Peyer's patch (tissue), 4 donors: Measurements from ENCODE around the gene CEP68. TPM values are rescaled to one million over a fixed set of nuclear protein-coding genes. Genes with fewer than 3 reads are reported as not detected.

Source experiments
- DNase-seq, 3 donors: peaks; one replicate each; pipeline ENCODE4 v3.0.0-alpha.2; 2017 to 2019
- H3K27ac ChIP-seq, 4 donors: fragments of 200-600 bp; sonication (generic); one replicate each; pipeline ENCODE4 v1.5.1; 2016 to 2019
- H3K27me3 ChIP-seq, 2 donors: fragments of 200-600 bp; sonication (generic); one replicate each; pipeline ENCODE4 v1.5.1; 2019
- H3K36me3 ChIP-seq, 3 donors: fragments of 200-600 bp; sonication (generic); one replicate each; pipeline ENCODE4 v1.5.1; 2016 to 2019
- H3K4me1 ChIP-seq, 4 donors: fragments of 200-600 bp; sonication (generic); one replicate each; pipeline ENCODE4 v1.5.1; 2016 to 2019
- H3K4me3 ChIP-seq, 4 donors: fragments of 200-600 bp; sonication (generic); 1 replicate in 3 of 4; 2 replicates in 1 of 4; pipeline ENCODE4 v1.5.1; 2016 to 2019; ENCODE audit warnings: mild to moderate bottlenecking in 1 of 4
- H3K9me3 ChIP-seq, 4 donors: fragments of 200-600 bp; sonication (generic); one replicate each; pipeline ENCODE4 v1.5.1; 2016 to 2019; ENCODE audit warnings: mild to moderate bottlenecking in 1 of 4
- CTCF ChIP-seq, 6 experiments: fragments of 450-650 bp in 4 of 6; fragments of 200-600 bp in 2 of 6; sonication (generic) in 1 of 6; IDR thresholded peaks; one replicate each; pipeline ENCODE4 v1.5.1; 2017 to 2019; ENCODE audit warnings: antibody characterized with exemption in 6 of 6, mild to moderate bottlenecking in 3 of 6, moderate library complexity in 1 of 6
- POLR2A ChIP-seq, 2 donors: fragments of 450-650 bp; IDR thresholded peaks; one replicate each; pipeline ENCODE4 v1.5.1; 2017; ENCODE audit warnings: antibody characterized with exemption in 2 of 2, mild to moderate bottlenecking in 2 of 2, moderate library complexity in 2 of 2
- total RNA-seq, 4 donors: library from RNA; depleted of rRNA; stranded (reverse); fragments of >200 nt; gene quantifications; one replicate each; pipeline ENCODE4 v1.1.0, GENCODE V29; 2016

CEP68 gene
- total RNA-seq, 4 donors from 2014 or later, result 5.4 to 18.2 (median 14.7) TPM

- Histone ChIP-seq H3K36me3 (peaks cover 0 to 41% (median 0%) of the 10 kb centered on the region in 3 donors), H3K27ac (peak overlapping the region; percentile 15 to 80 (median 64)), H3K27me3 (no peaks in the 10 kb centered on the region), H3K4me1 (peaks cover 0 to 21% (median 3%) of the 10 kb centered on the region in 4 donors), H3K9me3 (no peaks in the 10 kb centered on the region), H3K4me3 (no peak overlapping the region)
- TF ChIP-seq CTCF (IDR thresholded peaks at IDR 0.05) (peak in 3 of 6 experiments; percentile 28 to 33 (median 28)), POLR2A (IDR thresholded peaks at IDR 0.05) (no peak)
- peak in 2 of 3 donors; percentile 81 for DNase-seq
Observed at GRCh38 chr2:65070172-65070830, 14.1 kb downstream of the CEP68 start.

GRCh38 chr2:65070856-65071255, 14.6 kb downstream of the CEP68 start:
- no peak overlapping the region for H3K4me3 ChIP-seq
- H3K27ac ChIP-seq, result peak overlapping the region in 3 of 4 donors; percentile 57 to 80 (median 70)
- TF ChIP-seq POLR2A (IDR thresholded peaks at IDR 0.05), result no peak
- TF ChIP-seq CTCF (IDR thresholded peaks at IDR 0.05), result no peak
- H3K36me3 ChIP-seq, result peaks cover 0 to 41% (median 0%) of the 10 kb centered on the region in 3 donors
- H3K9me3 ChIP-seq, result no peaks in the 10 kb centered on the region
- no peaks in the 10 kb centered on the region for H3K27me3 ChIP-seq
- H3K4me1 ChIP-seq, result peaks cover 0 to 23% (median 3%) of the 10 kb centered on the region in 4 donors
- no peak for DNase-seq

GRCh38 chr2:65071499-65072180, 15.4 kb downstream of the CEP68 start:
- Histone ChIP-seq H3K27me3 (no peaks in the 10 kb centered on the region), H3K9me3 (no peaks in the 10 kb centered on the region), H3K27ac (peak overlapping the region in 1 of 4 donors; percentile 70), H3K4me1 (peaks cover 0 to 31% (median 3%) of the 10 kb centered on the region in 4 donors), H3K4me3 (no peak overlapping the region), H3K36me3 (peaks cover 0 to 41% (median 0%) of the 10 kb centered on the region in 3 donors)
- TF ChIP-seq CTCF (IDR thresholded peaks at IDR 0.05), result peak in 3 of 6 experiments; percentile 23 to 36 (median 26)
- TF ChIP-seq POLR2A (IDR thresholded peaks at IDR 0.05), result no peak
- peak in 1 of 3 donors; percentile 20 for DNase-seq

- peak in 1 of 3 donors; percentile 30 for DNase-seq
- Histone ChIP-seq H3K4me1 (peaks cover 0 to 33% (median 3%) of the 10 kb centered on the region in 4 donors), H3K36me3 (peaks cover 0 to 44% (median 0%) of the 10 kb centered on the region in 3 donors), H3K27me3 (no peaks in the 10 kb centered on the region), H3K27ac (peak overlapping the region in 1 of 4 donors; percentile 42), H3K4me3 (no peak overlapping the region), H3K9me3 (no peaks in the 10 kb centered on the region)
- TF ChIP-seq CTCF (IDR thresholded peaks at IDR 0.05) (no peak), POLR2A (IDR thresholded peaks at IDR 0.05) (no peak)
Observed at GRCh38 chr2:65072181-65072970, 16.2 kb downstream of the CEP68 start.

GRCh38 chr2:65073879-65074565, 17.8 kb downstream of the CEP68 start:
- Histone ChIP-seq H3K36me3 (peaks cover 0 to 58% (median 0%) of the 10 kb centered on the region in 3 donors), H3K4me3 (no peak overlapping the region), H3K9me3 (no peaks in the 10 kb centered on the region), H3K27ac (no peak overlapping the region), H3K27me3 (no peaks in the 10 kb centered on the region), H3K4me1 (peaks cover 0 to 33% (median 3%) of the 10 kb centered on the region in 4 donors)
- TF ChIP-seq POLR2A (IDR thresholded peaks at IDR 0.05) (no peak), CTCF (IDR thresholded peaks at IDR 0.05) (no peak)
- DNase-seq, result no peak
